Sciatic nerve (tissue), 2 donors: ENCODE data around the gene ESYT1. TPM values are rescaled to one million over a fixed set of nuclear protein-coding genes. Genes with fewer than 3 reads are reported as not detected.

Experiments
- ATAC-seq: fragments of 200-7000 bp; cut with Tn5 transposase; one replicate; pipeline ENCODE4 v1.9.1; 2020; ENCODE audit warnings: mild to moderate bottlenecking, moderate library complexity
- DNase-seq: peaks from one replicate; pipeline ENCODE4 v3.0.0-alpha.2; 2020; ENCODE audit warnings: low spot score
- intact Hi-C: fragments of 100-400 bp; cut with DNase I; formaldehyde crosslinking; loops from one replicate; pipeline ENCODE4 v1.14.2; 2022
- total RNA-seq: library from RNA; stranded (reverse); fragmentation: NEBNext Ultra II Directional; extraction: Animal tissue kit (Norgen Biotek cat#: 25700); gene quantifications from one replicate; pipeline ENCODE4 v1.2.1, GENCODE V29; 2021
- donor health status: DM: no; HTN: no; CAD: no.
- donor health status: DM: no; HTN: no; CAD: no.

ESYT1 gene
- total RNA-seq, result 85.9 TPM

- ATAC-seq, result peak; percentile 96
- peak; percentile 98 for DNase-seq
Measured at GRCh38 chr12:56127888-56128669, at the start of gene ESYT1. Gene ESYT1, plus strand, starts transcription at chr12:56128267. Its CDS starts 53 bp downstream, at chr12:56128320.

GRCh38 chr12:56078427-56078826 lies 49.6 kb upstream of the ESYT1 start:
- DNase-seq (no peak), ATAC-seq (no peak)
- intact Hi-C loops, result no loop called here

More at GRCh38 chr12:56127888-56128669, at the start of gene ESYT1:
- intact Hi-C loops, result no loop called here

GRCh38 chr12:56078931-56079722 lies 48.9 kb upstream of the ESYT1 start:
- DNase-seq, result peak; percentile 91
- intact Hi-C loops, result no loop called here
- peak; percentile 85 for ATAC-seq

GRCh38 chr12:56079723-56080555 lies 48.1 kb upstream of the ESYT1 start, which contains the start of gene ERBB3:
Gene ERBB3, plus strand, starts transcription at chr12:56080165. Its CDS starts 136 bp downstream, at chr12:56080301.
- intact Hi-C loops, result no loop called here
- ATAC-seq, result peak; percentile 83
- DNase-seq, result peak; percentile 83

GRCh38 chr12:56080556-56081138 lies 47.4 kb upstream of the ESYT1 start:
- intact Hi-C loops, result no loop called here
- DNase-seq, result no peak
- ATAC-seq, result no peak

GRCh38 chr12:56081393-56082347 lies 46.4 kb upstream of the ESYT1 start:
- ATAC-seq, result no peak
- intact Hi-C loops, result no loop called here
- DNase-seq, result no peak

- ATAC-seq (no peak), DNase-seq (no peak)
- intact Hi-C loops, result no loop called here
Measured at GRCh38 chr12:56082382-56082781, 45.7 kb upstream of the ESYT1 start.

GRCh38 chr12:56082967-56083366 lies 45.1 kb upstream of the ESYT1 start:
- intact Hi-C loops, result no loop called here
- peak; percentile 70 for DNase-seq
- peak; percentile 42 for ATAC-seq

GRCh38 chr12:56084958-56085543 lies 43.0 kb upstream of the ESYT1 start:
- no peak for DNase-seq
- intact Hi-C loops, result no loop called here
- no peak for ATAC-seq

GRCh38 chr12:56086096-56086495 lies 42.0 kb upstream of the ESYT1 start:
- DNase-seq, result no peak
- ATAC-seq, result no peak
- intact Hi-C loops, result no loop called here

- intact Hi-C loops, result no loop called here
- no peak for ATAC-seq
- no peak for DNase-seq
Measured at GRCh38 chr12:56086608-56087007, 41.5 kb upstream of the ESYT1 start.

- ATAC-seq, result peak; percentile 71
- intact Hi-C loops, result no loop called here
- peak; percentile 84 for DNase-seq
Measured at GRCh38 chr12:56087220-56087619, 40.8 kb upstream of the ESYT1 start.

GRCh38 chr12:56097738-56098137 lies 30.3 kb upstream of the ESYT1 start:
- intact Hi-C loops, result loop anchor here (10.0 kb wide), 1 partner anchor 1737 kb away; no protein-coding TSS in a partner anchor

GRCh38 chr12:56098592-56098991 lies 29.5 kb upstream of the ESYT1 start:
- DNase-seq (no peak), ATAC-seq (no peak)
- intact Hi-C loops, result loop anchor here (10.0 kb wide), 1 partner anchor 1736 kb away; no protein-coding TSS in a partner anchor

More at GRCh38 chr12:56097738-56098137, 30.3 kb upstream of the ESYT1 start:
- no peak for DNase-seq
- ATAC-seq, result no peak

- no peak for DNase-seq
- no peak for ATAC-seq
- intact Hi-C loops, result loop anchor here (10.0 kb wide), 1 partner anchor 1735 kb away; no protein-coding TSS in a partner anchor
Measured at GRCh38 chr12:56099787-56100186, 28.3 kb upstream of the ESYT1 start.

GRCh38 chr12:56101045-56101444 lies 27.0 kb upstream of the ESYT1 start:
- intact Hi-C loops, result no loop called here
- DNase-seq (no peak), ATAC-seq (no peak)

- DNase-seq (no peak), ATAC-seq (no peak)
- intact Hi-C loops, result no loop called here
Measured at GRCh38 chr12:56102683-56103065, 25.4 kb upstream of the ESYT1 start.
